ENCODE data around the gene SVIL. TPM values are rescaled to one million over a fixed set of nuclear protein-coding genes. Genes with fewer than 3 reads are reported as not detected.
"Not testable (repeated sequence)": the region's sequence is repeated elsewhere in the genome, so short reads cannot be mapped to it uniquely, and the experiment has no call there.

Gene SVIL
- total RNA-seq, 1 experiment from 2014 or later = 15.3 TPM

GRCh38 chr10:29627201-29628132, 7.3 kb downstream of the SVIL start:
- peak overlapping the region; percentile 55 for H2AK5ac ChIP-seq (ENCODE audit: insufficient read length, low read length)
- no peak overlapping the region for H3K9ac ChIP-seq (ENCODE audit: extremely low read depth, insufficient read length, low read length)
- Mint-ChIP-seq H3K4me1 (peaks cover 11 to 14% of the 10 kb centered on the region in 2 experiments), H3K4me3 (no peak overlapping the region), H3K27ac (no peak overlapping the region; a peak in 1 of 7 replicates), H3K27me3 (ENCODE audit: low read depth) (no peaks in the 10 kb centered on the region), H3K9me3 (no peaks in the 10 kb centered on the region; a peak in 1 of 5 replicates), H3K36me3 (ENCODE audit: insufficient read depth in 1 of 3, low read depth in 3 of 3) (peaks cover 0 to 9% (median 0%) of the 10 kb centered on the region in 3 experiments; a peak in 2 of 7 replicates)
- no peak overlapping the region for H2BK20ac ChIP-seq (ENCODE audit: low read depth, low read length, poor library complexity, severe bottlenecking)
- H3K9me3 ChIP-seq (ENCODE audit: control insufficient read depth, low read depth, low read length) = no peaks in the 10 kb centered on the region
- no peak overlapping the region for H2BK12ac ChIP-seq (ENCODE audit: insufficient read length, low read depth, low read length)
- no peak overlapping the region for H3K27ac ChIP-seq (ENCODE audit: insufficient read length, low read depth, low read length)
- H3K4ac ChIP-seq (ENCODE audit: low read depth, low read length) = no peak overlapping the region
- no peak overlapping the region for H3K23ac ChIP-seq (ENCODE audit: insufficient read length, low read depth, low read length)
- peaks cover 3% of the 10 kb centered on the region; the same call in 1 of the 2 replicates for H3K4me1 ChIP-seq (ENCODE audit: insufficient read depth, low read length)
- H3K18ac ChIP-seq (ENCODE audit: insufficient read length, low read depth, low read length) = no peak overlapping the region
- H3K79me2 ChIP-seq (ENCODE audit: insufficient read depth, low read length) = no peaks in the 10 kb centered on the region
- no peak overlapping the region for H2BK5ac ChIP-seq (ENCODE audit: insufficient read length, low read length)
- DNase-seq = no peak
- H2BK120ac ChIP-seq (ENCODE audit: low read depth, low read length, poor library complexity, severe bottlenecking) = no peak overlapping the region
- H4K20me1 ChIP-seq (ENCODE audit: control insufficient read depth, insufficient read depth, insufficient read length) = no peaks in the 10 kb centered on the region
- H3K14ac ChIP-seq (ENCODE audit: insufficient read depth, low read length) = no peak overlapping the region
- no peaks in the 10 kb centered on the region for H3K79me1 ChIP-seq (ENCODE audit: insufficient read depth, low read depth, low read length, poor library complexity, severe bottlenecking)
- H3K4me2 ChIP-seq (ENCODE audit: insufficient read depth, insufficient read length, low read length) = no peak overlapping the region
- no peak overlapping the region for H2BK15ac ChIP-seq (ENCODE audit: low read depth, low read length)
- WGBS (ENCODE audit: extremely low coverage, insufficient read length, low lambda C conversion rate) = no CpG with 5 or more reads among the region's 7 CpGs
- TF ChIP-seq, protein P1, sequence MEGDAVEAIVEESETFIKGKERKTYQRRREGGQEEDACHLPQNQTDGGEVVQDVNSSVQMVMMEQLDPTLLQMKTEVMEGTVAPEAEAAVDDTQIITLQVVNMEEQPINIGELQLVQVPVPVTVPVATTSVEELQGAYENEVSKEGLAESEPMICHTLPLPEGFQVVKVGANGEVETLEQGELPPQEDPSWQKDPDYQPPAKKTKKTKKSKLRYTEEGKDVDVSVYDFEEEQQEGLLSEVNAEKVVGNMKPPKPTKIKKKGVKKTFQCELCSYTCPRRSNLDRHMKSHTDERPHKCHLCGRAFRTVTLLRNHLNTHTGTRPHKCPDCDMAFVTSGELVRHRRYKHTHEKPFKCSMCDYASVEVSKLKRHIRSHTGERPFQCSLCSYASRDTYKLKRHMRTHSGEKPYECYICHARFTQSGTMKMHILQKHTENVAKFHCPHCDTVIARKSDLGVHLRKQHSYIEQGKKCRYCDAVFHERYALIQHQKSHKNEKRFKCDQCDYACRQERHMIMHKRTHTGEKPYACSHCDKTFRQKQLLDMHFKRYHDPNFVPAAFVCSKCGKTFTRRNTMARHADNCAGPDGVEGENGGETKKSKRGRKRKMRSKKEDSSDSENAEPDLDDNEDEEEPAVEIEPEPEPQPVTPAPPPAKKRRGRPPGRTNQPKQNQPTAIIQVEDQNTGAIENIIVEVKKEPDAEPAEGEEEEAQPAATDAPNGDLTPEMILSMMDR (conservative IDR thresholded peaks at IDR 0.05) = no peak
- H4K8ac ChIP-seq (replicated peaks; ENCODE audit: insufficient read length, low read depth, low read length) = no peak overlapping the region
- no peak overlapping the region for H4K5ac ChIP-seq (ENCODE audit: insufficient read length, low read depth, low read length)
- no peak overlapping the region for H3T11ph ChIP-seq (ENCODE audit: low read length)
- no peak overlapping the region for H3K56ac ChIP-seq (ENCODE audit: insufficient read length, low read depth, low read length)
- no peaks in the 10 kb centered on the region for H3K27me3 ChIP-seq (ENCODE audit: insufficient read depth, low read length)
- no peak overlapping the region for H2AFZ ChIP-seq (ENCODE audit: low read length)
- H3K23me2 ChIP-seq (ENCODE audit: insufficient read length, low read depth, low read length, poor library complexity, severe bottlenecking) = no peaks in the 10 kb centered on the region
- no peak overlapping the region for H4K91ac ChIP-seq (ENCODE audit: insufficient read length, low read depth, low read length)

GRCh38 chr10:29624357-29624756, 10.4 kb downstream of the SVIL start:
- H2BK20ac ChIP-seq (ENCODE audit: low read depth, low read length, poor library complexity, severe bottlenecking); H4K20me1 ChIP-seq (ENCODE audit: control insufficient read depth, insufficient read depth, insufficient read length); H3K4me1 ChIP-seq (ENCODE audit: insufficient read depth, low read length); H3K9ac ChIP-seq (ENCODE audit: extremely low read depth, insufficient read length, low read length); H3K14ac ChIP-seq (ENCODE audit: insufficient read depth, low read length); H2BK15ac ChIP-seq (ENCODE audit: low read depth, low read length); H3K79me1 ChIP-seq (ENCODE audit: insufficient read depth, low read depth, low read length, poor library complexity, severe bottlenecking); H3K56ac ChIP-seq (ENCODE audit: insufficient read length, low read depth, low read length); DNase-seq; H4K5ac ChIP-seq (ENCODE audit: insufficient read length, low read depth, low read length); H2AFZ ChIP-seq (ENCODE audit: low read length); H3K27ac ChIP-seq (ENCODE audit: insufficient read length, low read depth, low read length); H2BK5ac ChIP-seq (ENCODE audit: insufficient read length, low read length); H3K9me3 Mint-ChIP-seq; H3K4me2 ChIP-seq (ENCODE audit: insufficient read depth, insufficient read length, low read length); H3K4ac ChIP-seq (ENCODE audit: low read depth, low read length); H4K8ac ChIP-seq (replicated peaks; ENCODE audit: insufficient read length, low read depth, low read length); H2BK12ac ChIP-seq (ENCODE audit: insufficient read length, low read depth, low read length); H4K91ac ChIP-seq (ENCODE audit: insufficient read length, low read depth, low read length); H2AK5ac ChIP-seq (ENCODE audit: insufficient read length, low read length); H3K27me3 ChIP-seq (ENCODE audit: insufficient read depth, low read length); H3K36me3 Mint-ChIP-seq (ENCODE audit: insufficient read depth in 1 of 3, low read depth in 3 of 3); H3K23me2 ChIP-seq (ENCODE audit: insufficient read length, low read depth, low read length, poor library complexity, severe bottlenecking); H3K27ac Mint-ChIP-seq; H3K79me2 ChIP-seq (ENCODE audit: insufficient read depth, low read length); H3K23ac ChIP-seq (ENCODE audit: insufficient read length, low read depth, low read length); H3K4me3 Mint-ChIP-seq; H2BK120ac ChIP-seq (ENCODE audit: low read depth, low read length, poor library complexity, severe bottlenecking); H3K18ac ChIP-seq (ENCODE audit: insufficient read length, low read depth, low read length); H3T11ph ChIP-seq (ENCODE audit: low read length); H3K27me3 Mint-ChIP-seq (ENCODE audit: low read depth); H3K9me3 ChIP-seq (ENCODE audit: control insufficient read depth, low read depth, low read length): not testable (repeated sequence)
- no CpG with 5 or more reads among the region's 6 CpGs for WGBS (ENCODE audit: extremely low coverage, insufficient read length, low lambda C conversion rate)
- H3K4me1 Mint-ChIP-seq = peaks cover 28% of the 10 kb centered on the region in 2 experiments
